Left renal cortex interstitium (tissue), 4 donors: ENCODE measurements around the gene SLC35E4. TPM values are rescaled to one million over a fixed set of nuclear protein-coding genes. Genes with fewer than 3 reads are reported as not detected.

Source experiments
- DNase-seq, 4 donors: peaks; one replicate each; pipeline ENCODE4 v3.0.0-alpha.2; 2013; ENCODE audit warnings: low read depth in 4 of 4, low spot score in 2 of 4, missing footprints in 1 of 4
- polyA plus RNA-seq, 4 donors: library from polyadenylated mRNA; unstranded; fragments of 120-200 nt; gene quantifications; one replicate each; pipeline ENCODE4 v1.2.1, GENCODE V29; 2013; ENCODE audit not compliant: insufficient read length in 4 of 4

Gene SLC35E4
- polyA plus RNA-seq, 4 donors = 1.8 to 2.4 (median 2.0) TPM

DNA sequence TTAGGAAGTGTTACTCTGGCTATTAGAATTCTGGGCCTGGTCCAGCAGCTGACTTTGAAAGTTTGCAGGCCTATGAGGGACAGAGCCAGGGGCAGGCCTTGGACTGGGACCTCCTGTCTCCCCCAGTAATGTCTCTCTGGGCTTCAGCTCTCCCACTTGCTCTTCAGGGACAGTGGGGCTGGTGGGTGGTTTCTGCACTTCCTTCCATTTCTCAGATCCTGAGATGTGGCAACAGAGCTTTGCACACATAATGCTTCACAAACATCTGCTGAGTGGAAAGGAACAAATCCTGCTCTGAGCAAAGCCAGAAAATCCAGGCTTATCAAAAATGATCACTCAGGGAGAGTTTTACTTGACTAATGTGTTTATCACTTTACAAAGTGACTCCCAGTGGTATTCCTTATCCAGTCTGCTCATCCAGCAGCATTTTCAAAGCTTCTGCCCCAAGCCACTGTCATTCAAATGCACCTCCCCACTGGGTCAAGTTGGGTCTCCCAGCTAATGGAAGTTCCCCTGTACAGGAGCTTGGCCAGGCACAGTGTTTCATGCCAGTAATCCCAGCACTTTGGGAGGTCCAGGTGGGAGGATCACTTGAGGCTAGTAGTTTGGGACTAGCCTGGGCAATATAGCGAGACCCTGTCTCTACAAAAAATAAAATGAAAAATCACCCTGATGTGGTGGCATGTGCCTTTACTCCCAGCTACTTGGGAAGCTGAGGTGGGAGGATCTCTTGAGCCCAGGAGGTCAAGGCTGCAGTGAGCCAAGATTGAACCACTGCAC, 45.6 kb downstream of the SLC35E4 start:
- DNase-seq = no peak

DNA sequence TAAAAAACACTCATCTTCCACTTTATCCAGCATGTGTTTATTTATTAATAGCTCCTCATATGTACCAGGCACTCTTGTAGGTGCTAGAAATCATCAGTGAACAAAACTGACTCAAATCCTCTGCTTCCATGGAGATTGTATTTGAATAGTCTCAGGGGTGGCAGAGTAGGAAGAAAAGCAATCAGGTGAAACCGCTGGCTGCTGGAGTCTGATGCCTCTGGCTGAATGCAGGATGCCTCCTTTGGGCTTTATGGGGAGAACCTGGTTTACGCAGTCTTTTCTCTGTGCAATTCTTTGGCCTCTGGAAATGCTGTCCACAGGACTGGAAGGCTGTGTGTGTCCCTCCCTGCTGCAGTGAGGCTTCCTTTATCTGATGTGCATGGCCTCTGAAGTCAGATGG, 46.2 kb downstream of the SLC35E4 start:
- DNase-seq = no peak

DNA sequence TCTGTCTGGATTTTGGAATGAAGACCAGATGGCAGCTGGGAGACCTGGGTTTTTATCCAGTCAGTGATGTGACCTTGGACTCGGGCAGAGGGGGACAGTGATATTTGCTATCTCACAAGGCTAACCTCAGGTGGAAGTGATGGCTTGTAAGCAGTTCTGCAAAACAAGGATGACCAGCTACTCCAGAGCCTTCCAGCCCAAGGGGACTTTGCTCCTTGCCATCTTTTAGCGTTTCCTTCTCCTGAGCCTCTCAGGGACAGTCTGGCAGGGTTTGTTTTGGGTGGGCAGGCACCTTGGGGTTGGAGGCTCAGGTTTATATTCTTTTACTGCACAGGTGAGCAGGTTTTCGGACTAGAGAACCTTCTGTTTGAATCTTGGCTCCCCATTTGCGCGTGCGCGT, 49.6 kb downstream of the SLC35E4 start:
- no peak for DNase-seq

GRCh38 chr22:30687358-30687757, 51.8 kb downstream of the SLC35E4 start:
- DNase-seq = no peak

DNA sequence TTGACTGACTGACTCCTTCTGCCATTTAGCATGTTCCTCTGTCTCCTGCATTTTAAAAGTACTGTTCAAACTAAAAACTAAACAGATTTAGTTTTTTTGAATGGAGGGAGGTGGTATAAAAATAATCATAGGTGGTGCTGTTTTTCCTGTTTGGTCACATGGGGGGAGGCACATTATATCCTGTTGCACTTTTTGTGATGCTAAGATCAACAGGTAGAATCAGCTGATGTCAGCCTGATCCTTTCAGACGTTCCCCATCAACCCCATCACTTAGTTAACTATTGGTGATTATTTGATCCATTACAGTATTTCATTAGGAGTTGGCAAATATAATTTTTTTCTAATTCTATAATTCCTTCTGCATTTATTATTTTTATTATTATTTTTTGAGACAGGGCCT, 54.0 kb downstream of the SLC35E4 start:
- no peak for DNase-seq

DNA sequence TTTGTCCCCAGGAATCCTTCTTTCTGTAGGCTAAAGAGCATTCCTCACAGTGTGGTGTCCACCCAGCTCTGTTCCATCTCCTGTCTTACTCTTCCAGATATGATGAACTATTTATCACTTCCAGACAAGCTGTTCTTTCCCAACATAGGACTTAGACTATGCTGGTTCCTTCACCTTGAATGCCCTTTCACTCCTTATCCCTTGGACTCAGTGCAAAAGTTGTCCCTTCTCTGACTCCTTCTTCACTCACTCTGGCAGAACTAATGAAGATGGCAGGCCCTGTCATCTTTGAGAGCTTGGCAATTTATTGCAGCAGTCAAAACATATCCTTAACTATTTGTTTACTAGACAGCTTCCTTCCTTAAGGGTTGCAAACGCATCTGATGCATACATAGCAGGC, 55.6 kb downstream of the SLC35E4 start:
- no peak for DNase-seq

DNA sequence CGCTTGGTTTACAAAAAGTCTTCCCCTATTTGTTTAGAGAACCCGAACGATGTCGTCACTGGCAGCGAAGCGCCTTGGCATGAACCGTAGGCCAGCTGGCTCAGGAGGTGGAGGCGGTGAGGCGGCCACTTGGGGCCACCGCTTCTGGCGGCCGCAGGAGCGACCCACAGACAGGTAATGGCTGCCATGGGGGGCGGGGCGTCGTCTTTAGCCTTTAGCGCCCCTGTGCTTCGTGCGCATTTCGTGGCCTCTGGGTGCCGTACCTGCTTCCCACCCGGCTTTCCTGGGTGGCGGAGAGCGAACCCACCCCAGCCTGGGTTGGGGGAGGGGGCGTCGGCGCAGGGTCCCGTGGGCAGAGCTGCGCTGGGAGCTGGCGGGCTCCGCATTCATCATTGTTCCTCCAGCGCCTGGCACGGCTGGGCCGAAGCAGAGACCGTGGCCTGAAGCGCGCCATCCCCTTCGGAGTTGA, 58.6 kb downstream of the SLC35E4 start:
- DNase-seq = peak; percentile 36 to 56 (median 43)

DNA sequence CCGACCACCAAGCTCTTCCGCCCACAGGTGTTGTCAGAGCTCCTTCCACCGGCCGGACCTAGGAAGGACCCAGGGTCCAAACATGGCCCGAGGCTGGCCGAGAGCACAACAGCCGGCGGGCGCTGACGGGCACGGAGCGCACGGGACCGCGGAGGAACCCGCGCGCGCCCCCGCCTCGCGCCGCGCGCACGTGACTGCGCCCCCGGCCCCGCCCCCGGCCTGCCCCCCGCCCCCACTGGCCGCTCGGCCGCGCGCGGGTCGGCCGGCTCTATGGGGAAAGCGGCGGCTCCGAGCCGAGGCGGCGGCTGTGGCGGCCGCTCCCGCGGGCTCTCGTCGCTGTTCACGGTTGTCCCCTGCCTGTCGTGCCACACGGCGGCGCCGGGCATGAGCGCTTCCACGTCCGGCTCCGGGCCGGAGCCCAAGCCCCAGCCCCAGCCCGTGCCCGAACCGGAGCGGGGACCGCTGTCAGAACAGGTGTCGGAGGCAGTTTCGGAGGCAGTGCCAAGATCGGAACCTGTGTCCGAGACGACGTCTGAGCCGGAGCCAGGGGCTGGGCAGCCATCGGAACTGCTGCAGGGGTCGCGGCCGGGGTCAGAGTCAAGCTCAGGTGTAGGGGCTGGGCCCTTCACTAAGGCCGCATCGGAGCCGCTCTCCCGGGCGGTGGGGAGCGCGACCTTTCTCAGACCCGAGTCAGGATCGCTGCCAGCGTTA, 59.2 kb downstream of the SLC35E4 start, which contains the start of gene OSBP2:
Gene OSBP2, plus strand, starts transcription at position 235 of the 711 bp plus-strand sequence. Its CDS starts 36 bp downstream, at position 271.
- peak in 2 of 4 donors; percentile 10 to 13 for DNase-seq

GRCh38 chr22:30695351-30695851, 59.8 kb downstream of the SLC35E4 start:
- no peak for DNase-seq

DNA sequence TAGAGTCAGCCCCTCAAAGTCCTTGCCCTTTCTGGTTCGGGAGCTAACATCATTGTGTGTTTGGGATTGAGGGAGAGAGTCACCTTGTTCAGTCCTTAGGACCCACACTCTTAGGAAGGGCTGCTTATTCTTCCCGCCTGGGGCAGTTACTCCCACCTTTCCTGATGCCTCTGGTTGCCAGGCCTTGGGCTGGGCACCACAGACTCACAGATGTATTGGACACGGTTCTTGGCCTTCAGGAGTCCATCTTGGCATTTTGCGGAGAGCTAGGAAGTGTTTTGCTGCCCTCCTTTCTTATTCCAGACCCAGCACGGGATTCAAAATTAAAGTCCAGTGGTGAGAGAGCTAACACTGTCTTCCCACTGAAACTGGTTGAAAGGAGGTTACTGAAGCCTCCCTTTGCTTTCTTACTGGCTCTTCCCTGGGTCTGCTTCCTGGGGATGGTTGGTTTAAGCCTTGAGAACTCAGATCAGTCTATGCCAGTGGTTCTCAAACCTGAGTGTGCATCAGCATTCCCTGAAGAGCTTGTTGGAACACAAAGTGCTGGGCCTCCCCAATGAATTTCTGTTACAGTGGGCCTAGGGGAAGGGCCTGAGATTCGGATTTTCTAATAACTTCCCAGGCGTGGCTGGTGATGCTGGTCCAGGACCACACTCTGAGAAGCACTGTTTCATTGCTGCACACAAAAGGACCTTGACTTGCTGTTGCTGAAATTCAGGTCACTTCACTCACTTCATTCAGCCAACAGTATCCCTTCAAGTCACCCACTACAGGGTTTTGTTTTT, 60.5 kb downstream of the SLC35E4 start:
- DNase-seq = no peak

Other genes starting within 250 kb of the SLC35E4 start
- 10 to 100 TPM; 18.3 to 26.3 (median 24.7) TPM for gene RNF215, start 248.4 kb upstream of the SLC35E4 start, polyA plus RNA-seq
- gene SEC14L2, start 238.8 kb upstream of the SLC35E4 start, polyA plus RNA-seq = 1 to 10 TPM; 4.3 to 8.0 (median 6.3) TPM
- gene MTFP1, start 210.0 kb upstream of the SLC35E4 start, polyA plus RNA-seq = 10 to 100 TPM in 3 of 4 donors, 1 to 10 TPM in 1; 8.4 to 12.8 (median 12.2) TPM
- under 1 TPM in 1 of 4 donors, not detected in 3; 0.08 TPM for gene SEC14L3, start 163.8 kb upstream of the SLC35E4 start, polyA plus RNA-seq
- 1 to 10 TPM in 2 of 4 donors, under 1 TPM in 2; 0.59 to 1.4 (median 0.91) TPM for gene SEC14L4, start 130.1 kb upstream of the SLC35E4 start, polyA plus RNA-seq
- 1 to 10 TPM; 5.5 to 8.9 (median 7.4) TPM for gene SEC14L6, start 89.0 kb upstream of the SLC35E4 start, polyA plus RNA-seq
- gene GAL3ST1, start 61.1 kb upstream of the SLC35E4 start, polyA plus RNA-seq = 10 to 100 TPM; 24.9 to 41.0 (median 35.6) TPM
- gene PES1, start 43.9 kb upstream of the SLC35E4 start, polyA plus RNA-seq = 10 to 100 TPM; 69.5 to 79.8 (median 72.9) TPM
- 10 to 100 TPM; 49.0 to 62.2 (median 56.9) TPM for gene TCN2, start 28.6 kb upstream of the SLC35E4 start, polyA plus RNA-seq
- 10 to 100 TPM in 1 of 4 donors, 1 to 10 TPM in 3; 5.3 to 12.1 (median 8.1) TPM for gene DUSP18, start 32.1 kb downstream of the SLC35E4 start, polyA plus RNA-seq
- 1 to 10 TPM; 4.7 to 7.3 (median 6.8) TPM for gene OSBP2, start 59.1 kb downstream of the SLC35E4 start, polyA plus RNA-seq